ENCODE data around the gene PIGU. TPM values are rescaled to one million over a fixed set of nuclear protein-coding genes. Genes with fewer than 3 reads are reported as not detected.

Gene PIGU
- total and polyA plus RNA-seq, 2 of the 13 experiments (the other 11 are each of a cell fraction or from before 2014, with no cell fraction given) = 45.5 to 231 TPM

- peak; percentile 96 for TF ChIP-seq MIER3 (CRISPR knock-in tag; IDR thresholded peaks at IDR 0.05; ENCODE audit: borderline replicate concordance)
- TF ChIP-seq ZNF678 (CRISPR knock-in tag; IDR thresholded peaks at IDR 0.05) = no peak
- no peak for TF ChIP-seq MEF2D (CRISPR knock-in tag; IDR thresholded peaks at IDR 0.05)
- no peak; the same call in 1 of the 2 replicates for TF ChIP-seq ZNF598 (CRISPR knock-in tag; IDR thresholded peaks at IDR 0.05; ENCODE audit: borderline replicate concordance)
- TF ChIP-seq ZNF274 (CRISPR knock-in tag; IDR thresholded peaks at IDR 0.05) = peak; percentile 88
- TF ChIP-seq ZBTB8A (CRISPR knock-in tag; IDR thresholded peaks at IDR 0.05; ENCODE audit: borderline replicate concordance, low read depth) = no peak
- peak; percentile 86 for TF ChIP-seq KMT2A (CRISPR knock-in tag; IDR thresholded peaks at IDR 0.05)
- TF ChIP-seq SKI (IDR thresholded peaks at IDR 0.05; ENCODE audit: partially characterized antibody) = peak; percentile 79
- peak; percentile 89; the same call in 1 of the 2 replicates for TF ChIP-seq ZNF160 (CRISPR knock-in tag; IDR thresholded peaks at IDR 0.05)
- no peak for TF ChIP-seq FOSL1 (CRISPR knock-in tag; IDR thresholded peaks at IDR 0.05; ENCODE audit: borderline replicate concordance)
- TF ChIP-seq BATF2 (CRISPR knock-in tag; IDR thresholded peaks at IDR 0.05) = no peak
- peak; percentile 15; the same call in 1 of the 2 replicates for TF ChIP-seq ZNF576 (CRISPR knock-in tag; IDR thresholded peaks at IDR 0.05)
- peak; percentile 70; the same call in 1 of the 2 replicates for TF ChIP-seq PITX1 (CRISPR knock-in tag; IDR thresholded peaks at IDR 0.05)
- peak; percentile 77; the same call in 1 of the 2 replicates for TF ChIP-seq ZNF501 (CRISPR knock-in tag; IDR thresholded peaks at IDR 0.05)
- peak; percentile 92 for TF ChIP-seq ZSCAN31 (CRISPR knock-in tag; IDR thresholded peaks at IDR 0.05; ENCODE audit: low read depth)
- no peak; the same call in 1 of the 2 replicates for TF ChIP-seq SIX4 (CRISPR knock-in tag; IDR thresholded peaks at IDR 0.05)
- TF ChIP-seq KDM5A (IDR thresholded peaks at IDR 0.05; ENCODE audit: borderline replicate concordance, low read length) = peak; percentile 88
- peak; percentile 98 for TF ChIP-seq RBFOX2 (IDR thresholded peaks at IDR 0.05; ENCODE audit: low read depth, low read length)
- no peak; the same call in 1 of the 2 replicates for TF ChIP-seq MED13 (CRISPR knock-in tag; IDR thresholded peaks at IDR 0.05)
- peak; percentile 95 for TF ChIP-seq MAF1 (CRISPR knock-in tag; IDR thresholded peaks at IDR 0.05; ENCODE audit: borderline replicate concordance)
- no peak for TF ChIP-seq ELK4 (CRISPR knock-in tag; IDR thresholded peaks at IDR 0.05; ENCODE audit: borderline replicate concordance)
- TF ChIP-seq BRF2 (CRISPR knock-in tag; IDR thresholded peaks at IDR 0.05) = no peak
- TF ChIP-seq BHLHE40 (IDR thresholded peaks at IDR 0.05; ENCODE audit: low read length) = peak; percentile 47; the same call in 1 of the 2 replicates
- TF ChIP-seq ARNT (IDR thresholded peaks at IDR 0.05) = no peak
- TF ChIP-seq ZSCAN29 (CRISPR knock-in tag; conservative IDR thresholded peaks at IDR 0.05) = no peak
- TF ChIP-seq ZIK1 (CRISPR knock-in tag; IDR thresholded peaks at IDR 0.05; ENCODE audit: borderline replicate concordance, low read depth) = peak; percentile 97
- no peak for TF ChIP-seq ZFP41 (CRISPR knock-in tag; IDR thresholded peaks at IDR 0.05; ENCODE audit: borderline replicate concordance)
- no peak; the same call in 1 of the 2 replicates for TF ChIP-seq ZNF850 (CRISPR knock-in tag; conservative IDR thresholded peaks at IDR 0.05)
- peak; percentile 88 for TF ChIP-seq SUZ12 (IDR thresholded peaks at IDR 0.05; ENCODE audit: low read depth, low read length)
These were observed at the start of gene PIGU (continued) for GRCh38 chr20:34676642-34677373.
